Measurements from ENCODE around the gene FLNB.

- no peak for TF ChIP-seq ZNF174 (CRISPR knock-in tag; IDR thresholded peaks at IDR 0.05)
- TF ChIP-seq FOXK1 (CRISPR knock-in tag; IDR thresholded peaks at IDR 0.05; ENCODE audit: borderline replicate concordance): no peak
Observed at GRCh38 chr3:58119186-58119585, 111.0 kb downstream of the FLNB start.

Data from K562 (cell line).